HG03565 (cell line): Measurements from ENCODE around the gene ISYNA1.
A peak's percentile ranks its signal among the peaks of the same experiment; 100 is the strongest.

Source experiments
- ATAC-seq: cut with Tn5 transposase; IDR thresholded peaks from one replicate; pipeline ENCODE4 v1.9.1; 2021; ENCODE audit warnings: mild to moderate bottlenecking, moderate library complexity; ENCODE audit not compliant: unreplicated experiment

The ISYNA1 gene

DNA sequence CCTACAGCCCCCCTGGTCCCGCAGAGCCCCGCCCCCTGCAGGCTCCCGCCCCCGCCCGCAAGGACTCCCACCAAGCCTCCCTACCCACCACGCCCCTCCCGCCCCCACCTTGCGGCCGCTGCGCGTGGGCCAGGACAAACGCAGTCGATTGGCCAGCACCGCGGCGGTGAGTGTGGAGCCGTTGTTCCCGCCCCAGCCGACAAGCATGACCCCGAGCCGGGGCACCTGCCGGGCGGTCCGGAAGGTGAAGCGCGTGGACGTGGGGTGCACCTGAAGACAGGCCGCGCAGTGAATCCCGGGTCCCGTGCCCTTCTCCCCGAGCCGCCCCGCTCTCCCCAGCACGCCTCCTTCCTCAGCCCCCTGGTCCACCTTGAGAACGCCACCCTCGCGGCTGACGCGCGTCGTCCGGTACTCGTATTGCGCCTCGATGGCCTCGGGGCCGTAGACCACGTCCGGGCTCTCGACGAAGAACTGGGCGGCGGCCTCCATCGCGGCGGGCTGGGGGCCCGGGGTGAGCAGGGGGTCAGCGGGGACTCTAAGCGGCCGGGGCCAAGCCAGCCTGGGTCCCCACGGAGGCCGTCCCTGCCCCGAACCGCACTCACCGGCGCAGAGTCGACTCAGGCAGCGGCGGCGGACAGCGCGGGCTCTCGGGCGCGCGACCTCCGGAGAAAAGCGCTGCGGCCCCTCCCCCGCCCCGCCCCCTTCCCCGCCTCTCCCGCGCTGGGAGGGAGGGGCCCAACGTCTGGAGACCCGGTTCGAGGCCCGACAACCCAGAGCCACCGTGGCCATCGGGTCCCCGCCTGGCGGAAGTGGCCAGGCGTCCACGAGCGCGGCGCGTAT, at the start of gene ISYNA1:
Gene ISYNA1, minus strand, starts transcription at position 643 of the 840 bp plus-strand sequence. Its CDS starts 154 bp downstream, at position 489.
- ATAC-seq, result no peak

DNA sequence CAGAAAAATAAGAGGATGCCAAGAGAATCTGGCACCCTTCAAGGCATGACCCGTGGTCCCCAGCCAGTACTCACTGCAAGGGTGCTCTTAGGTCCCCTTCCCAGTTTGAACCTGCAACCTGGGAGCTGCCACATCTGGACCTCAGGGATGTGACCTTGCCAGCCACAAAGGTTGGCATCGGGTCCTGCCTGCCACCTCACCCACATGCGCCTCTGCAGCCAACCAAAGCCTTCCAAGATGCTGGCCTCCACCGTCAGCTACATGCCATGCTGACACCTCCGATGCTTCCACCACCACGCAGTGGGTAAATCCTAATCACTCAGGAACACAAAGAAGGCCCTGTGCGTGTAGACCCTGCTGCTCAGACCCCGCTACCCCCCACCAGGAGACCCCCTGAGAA, 48.8 kb upstream of the ISYNA1 start:
- no peak for ATAC-seq

GRCh38 chr19:18484992-18485391, 47.1 kb upstream of the ISYNA1 start:
- no peak for ATAC-seq

DNA sequence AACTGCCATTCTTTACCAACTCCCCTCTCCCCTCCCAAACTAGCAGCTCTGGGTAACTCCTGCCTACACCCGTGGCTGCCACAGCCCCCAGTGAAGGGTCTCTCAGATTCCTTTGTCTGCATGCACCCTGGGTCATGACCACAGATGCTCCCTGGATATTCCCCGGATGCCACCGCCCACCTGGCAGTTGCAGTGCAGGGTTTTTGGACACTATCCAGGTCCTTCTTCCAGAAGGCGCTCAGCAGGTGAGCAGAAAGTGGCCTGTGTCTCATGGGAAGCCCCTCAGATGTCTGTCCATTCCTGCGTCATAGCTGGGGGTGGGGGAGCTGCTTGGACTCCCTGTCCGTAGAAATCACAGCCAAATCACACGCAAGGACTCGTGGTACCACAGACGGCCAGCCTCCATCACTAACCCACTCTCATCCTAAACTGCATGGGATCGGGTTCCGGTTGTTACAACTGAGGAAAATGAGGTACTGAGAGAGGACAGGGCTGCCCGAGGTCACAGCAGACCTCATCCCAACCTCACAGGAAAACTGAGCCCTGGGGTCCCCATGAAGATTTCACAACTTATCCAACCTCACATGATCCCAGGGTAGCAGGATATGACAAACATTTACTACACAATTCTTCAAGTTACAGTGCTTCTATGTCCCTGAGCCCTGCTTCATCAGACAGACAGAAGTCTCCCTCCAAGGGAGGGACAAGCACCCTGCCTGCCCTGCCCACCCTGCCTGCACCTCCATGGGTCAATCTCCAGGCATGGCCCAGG, 45.4 kb upstream of the ISYNA1 start:
- no peak for ATAC-seq

- ATAC-seq, result no peak
Measured at GRCh38 chr19:18481505-18482222, 43.7 kb upstream of the ISYNA1 start.

DNA sequence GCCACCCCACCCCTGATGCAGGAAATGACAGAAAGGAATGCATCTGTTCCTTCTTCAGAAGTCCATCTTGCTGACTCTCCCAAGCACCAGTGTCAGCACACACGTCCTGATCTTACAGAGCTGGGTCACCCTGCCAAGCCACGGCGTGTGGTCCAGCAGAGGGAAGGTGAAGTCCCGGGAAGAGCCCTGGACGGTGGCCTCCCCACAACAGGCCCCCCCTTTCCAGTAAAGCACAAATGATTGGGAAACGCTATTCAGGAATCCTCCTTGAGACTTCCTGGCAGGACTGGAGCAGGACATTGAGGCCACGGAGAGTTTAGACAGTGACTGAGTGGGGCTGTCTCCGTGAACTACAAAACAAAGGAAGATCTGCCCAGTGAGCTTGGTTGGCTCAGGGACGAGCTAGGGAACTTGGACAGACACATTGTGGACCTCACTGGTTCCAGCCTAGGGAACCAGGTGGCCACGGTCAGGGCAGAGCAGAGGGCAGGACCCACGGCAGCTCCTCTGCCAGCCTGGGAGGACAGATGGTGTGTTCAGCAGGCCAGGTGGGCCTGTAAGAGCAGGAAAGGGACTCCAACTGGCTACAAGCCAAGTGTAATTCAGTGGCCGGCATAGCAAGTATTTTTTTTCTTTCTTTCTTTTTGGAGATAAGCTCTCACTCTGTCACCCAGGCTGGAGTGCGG, 42.2 kb upstream of the ISYNA1 start:
- no peak for ATAC-seq

DNA sequence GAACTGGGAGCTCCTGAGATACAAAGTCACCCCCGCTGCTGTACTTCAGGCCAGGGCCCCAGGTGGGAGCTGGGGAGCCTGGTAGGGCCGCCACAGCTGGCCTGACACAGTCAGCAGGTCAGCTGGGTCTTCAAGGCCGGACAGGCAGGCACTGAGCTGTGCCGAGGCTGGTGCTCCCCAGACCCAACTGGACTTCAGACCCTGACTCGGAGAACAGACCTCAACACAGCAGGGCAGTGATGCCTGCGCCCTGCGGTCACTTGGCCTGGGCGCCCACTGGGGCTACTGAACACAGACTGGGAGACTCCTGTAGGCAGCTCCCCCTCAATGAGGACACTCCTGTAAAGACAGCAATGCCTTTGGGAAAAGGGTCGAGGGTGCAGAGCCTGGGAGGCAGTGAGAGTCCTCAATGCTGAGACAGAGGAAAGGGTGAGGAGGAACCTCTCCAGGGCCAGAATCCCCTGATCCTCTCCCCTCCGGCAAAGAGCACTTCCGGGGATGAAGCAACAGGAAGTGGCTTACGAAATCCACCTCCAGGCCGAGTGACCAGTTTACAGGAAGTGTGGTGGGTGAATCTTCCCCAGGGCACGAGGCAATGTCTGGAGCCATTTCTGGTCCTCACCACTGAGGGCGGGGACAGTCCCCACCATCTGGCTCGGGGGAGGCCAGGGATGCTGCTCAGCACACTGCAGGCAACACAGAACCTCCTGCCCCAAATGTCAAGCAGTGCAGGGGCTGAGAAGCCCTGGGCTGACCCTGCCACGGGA, 40.8 kb upstream of the ISYNA1 start:
- peak; percentile 46 for ATAC-seq

DNA sequence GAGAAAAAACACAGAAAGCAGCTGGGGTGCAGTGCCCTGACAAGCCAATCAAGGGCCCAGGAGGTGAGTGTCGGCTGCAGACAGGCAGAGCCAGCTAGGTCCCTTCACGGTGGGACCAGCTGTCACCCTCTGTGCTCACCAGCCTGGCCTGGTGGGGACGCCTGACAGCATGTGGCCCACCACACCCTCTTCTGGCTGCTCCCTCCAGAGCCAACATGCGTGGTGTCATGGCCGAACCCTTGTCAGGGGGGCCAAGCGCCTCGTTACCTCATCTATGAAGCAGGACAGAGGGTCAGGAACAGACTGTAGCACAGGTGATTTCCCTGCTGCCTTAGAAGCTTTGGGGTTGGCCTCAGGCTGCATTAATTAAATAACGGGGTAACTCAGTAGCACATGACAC, 40.0 kb upstream of the ISYNA1 start:
- no peak for ATAC-seq

DNA sequence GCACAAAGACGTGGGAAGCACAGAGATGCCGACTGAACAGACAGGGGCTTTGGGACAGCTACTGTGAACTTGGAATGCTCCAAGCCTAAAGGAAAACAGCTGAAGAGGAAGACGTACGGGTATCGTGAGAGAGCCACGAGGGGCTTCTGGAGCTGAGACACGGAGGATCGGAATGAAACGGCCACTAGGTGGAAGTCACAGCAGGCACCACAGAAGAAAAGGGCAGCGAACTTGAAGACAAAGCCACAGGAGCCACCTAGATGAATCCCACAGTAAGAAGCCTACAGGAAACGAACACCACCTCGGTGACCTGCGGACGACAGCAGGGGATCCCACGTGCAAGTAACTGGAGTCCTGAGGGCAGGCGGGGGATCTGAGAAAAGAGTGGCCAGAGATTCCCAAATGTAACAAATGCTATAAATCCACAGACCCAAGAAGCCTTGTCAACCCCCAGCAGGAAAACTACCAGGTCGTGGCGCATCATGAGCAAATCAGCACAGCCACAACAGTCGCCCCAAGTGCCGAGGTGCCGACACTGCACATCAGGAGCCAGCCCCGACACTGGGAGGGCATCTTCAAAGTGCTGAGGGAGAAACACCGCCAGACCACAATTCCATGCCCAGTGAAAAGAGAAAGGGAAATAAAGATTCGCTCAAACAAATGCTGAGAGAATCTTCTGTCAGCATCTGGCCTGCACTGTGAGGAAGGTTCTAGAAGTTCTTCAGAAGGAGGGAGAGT, 39.3 kb upstream of the ISYNA1 start:
- no peak for ATAC-seq

DNA sequence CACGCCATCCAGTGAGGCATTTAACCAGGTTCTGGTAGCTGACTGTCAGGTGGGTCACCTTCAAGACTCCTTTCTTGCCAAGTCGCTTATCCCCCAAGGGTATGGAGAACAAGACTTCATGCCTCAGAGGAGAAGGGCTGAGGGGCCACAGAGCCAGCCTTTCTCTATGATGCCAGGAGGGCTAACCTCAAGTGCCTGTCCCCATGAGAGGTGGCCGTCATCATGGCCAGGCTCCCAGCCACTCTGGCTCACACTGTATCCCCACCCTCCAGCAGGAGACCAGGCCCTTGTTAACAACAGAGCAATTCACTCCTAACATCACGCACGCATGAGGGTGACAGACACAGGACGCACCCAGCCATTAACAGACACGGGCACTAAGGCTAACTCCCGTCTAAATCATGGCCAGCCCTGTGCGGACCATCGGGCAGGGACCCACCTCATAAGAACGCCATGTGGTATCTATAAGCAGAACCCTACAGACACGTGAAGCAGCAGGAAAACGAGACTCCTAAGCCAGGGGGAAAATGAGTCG, 38.6 kb upstream of the ISYNA1 start:
- ATAC-seq, result no peak

GRCh38 chr19:18475762-18476331, 37.9 kb upstream of the ISYNA1 start:
- ATAC-seq, result no peak

- no peak for ATAC-seq
Measured at GRCh38 chr19:18475004-18475453, 37.1 kb upstream of the ISYNA1 start.

DNA sequence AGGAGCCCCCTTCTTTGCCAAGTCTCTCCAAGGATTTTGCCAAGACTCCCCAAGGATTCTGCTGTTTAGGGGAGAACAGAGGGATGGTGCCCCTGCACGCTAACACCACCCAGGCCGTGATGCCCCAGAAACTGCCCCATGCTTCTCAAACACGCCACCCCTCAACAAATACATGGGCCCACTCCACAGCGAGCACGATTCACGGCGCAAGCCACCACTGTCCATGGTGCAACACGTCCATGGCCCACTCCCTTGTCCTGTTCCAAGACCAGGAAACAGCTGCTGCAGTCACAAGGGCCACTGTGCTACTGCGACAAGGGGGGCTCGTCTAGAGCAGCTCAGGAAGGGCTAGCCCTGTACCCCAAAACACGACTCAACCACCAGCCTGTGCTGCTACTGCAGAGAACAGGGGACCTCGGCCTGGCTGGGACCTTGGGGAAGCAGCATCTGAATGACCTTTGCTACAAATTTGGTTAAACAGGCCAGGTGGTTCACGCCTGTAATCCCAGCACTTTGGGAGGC, 36.5 kb upstream of the ISYNA1 start:
- ATAC-seq, result no peak

GRCh38 chr19:18473706-18474087, 35.8 kb upstream of the ISYNA1 start:
- no peak for ATAC-seq

GRCh38 chr19:18473003-18473705, 35.2 kb upstream of the ISYNA1 start:
- ATAC-seq, result no peak

DNA sequence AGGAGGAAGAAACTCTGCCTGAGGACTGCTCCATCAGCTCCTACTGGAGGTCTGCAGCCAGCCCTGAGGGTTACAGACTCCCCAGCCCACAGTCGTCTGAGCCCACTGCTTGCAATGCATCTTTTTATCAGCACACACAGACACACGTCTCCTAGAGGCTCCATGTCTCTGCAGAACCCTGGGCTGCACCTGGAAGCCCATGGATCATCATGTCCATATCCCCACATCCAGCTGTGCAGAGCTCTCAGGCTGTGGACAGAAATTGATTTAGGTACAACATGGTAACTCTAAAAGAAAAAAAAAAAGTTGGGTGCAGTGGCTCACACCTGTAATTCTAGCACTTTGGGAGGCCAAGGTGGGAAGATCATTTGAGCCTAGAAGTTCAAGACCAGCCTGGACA, 32.9 kb upstream of the ISYNA1 start:
- ATAC-seq, result no peak

DNA sequence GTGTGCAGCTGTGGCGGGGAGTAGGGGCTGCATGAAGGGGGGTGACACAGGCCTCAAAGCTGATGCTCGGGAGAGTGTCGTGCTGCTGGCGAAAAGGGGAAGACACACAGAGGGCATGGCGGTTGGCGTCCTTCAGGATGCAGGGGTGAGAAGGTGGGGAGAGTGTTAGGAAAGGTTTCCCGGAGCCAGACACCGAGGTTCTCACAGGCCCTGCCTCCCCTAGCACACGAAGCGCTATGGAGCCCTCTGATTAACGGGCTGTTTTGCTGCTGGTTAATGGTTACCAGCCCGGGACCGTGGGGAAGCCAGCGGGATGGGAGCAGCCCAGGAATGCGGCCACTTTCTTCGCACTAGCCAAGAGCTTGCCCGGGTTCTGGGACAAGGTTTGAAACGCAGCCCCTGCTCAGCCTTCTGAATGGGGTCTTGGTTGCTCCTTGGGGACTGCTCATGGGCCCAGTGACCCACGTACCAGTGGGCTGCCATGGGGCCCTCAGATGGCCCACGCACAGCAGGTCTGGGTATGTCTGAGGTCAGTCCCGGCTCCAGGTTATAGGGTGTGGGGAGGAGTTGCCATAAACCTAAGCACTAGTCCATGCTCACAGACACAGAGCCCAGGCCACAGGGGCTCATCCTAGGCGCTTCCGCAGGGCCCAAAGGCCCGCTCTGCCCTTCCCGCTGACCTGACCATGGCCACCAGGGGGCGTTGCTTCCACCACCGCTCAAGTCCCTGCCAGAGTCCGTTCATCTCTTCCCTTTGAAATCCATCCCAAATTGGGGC, 31.3 kb upstream of the ISYNA1 start:
- ATAC-seq, result no peak
